H1 (cell line): ENCODE data around the gene ACOT11. TPM values are rescaled to one million over a fixed set of nuclear protein-coding genes. Genes with fewer than 3 reads are reported as not detected.

Experiments used
- CTCF ChIA-PET: fragments of 300-600 bp; sonication (Branson Sonifier 250); formaldehyde crosslinking; loops from one replicate; lab custom pipeline; 2021; ENCODE audit not compliant: partially characterized antibody; lab: Charles Lee
- POLR2A ChIA-PET: fragments of 300-600 bp; sonication (Branson Sonifier 250); formaldehyde crosslinking; loops from one replicate; lab custom pipeline; 2021; ENCODE audit warnings: inconsistent platforms; ENCODE audit not compliant: partially characterized antibody; lab: Charles Lee
- DNase-seq, 2 experiments: peaks; one replicate each; pipeline versions ENCODE4 v3.0.0 to v3.0.0-alpha.2; 2010 to 2022; ENCODE audit warnings: low spot score in 2 of 2, low read depth in 1 of 2, mixed read lengths in 1 of 2
- FAIRE-seq: peaks from 2 replicates; lab custom pipeline; 2011; peaks lifted over from hg19 to GRCh38; lab: Jason Lieb, UNC
- H2AFZ ChIP-seq: 2 replicates; pipeline ENCODE4 v1.8.1; 2012; ENCODE audit warnings: low read length, inconsistent platforms
- H2AK5ac ChIP-seq: 2 replicates; pipeline ENCODE4 v1.6.1; 2013; ENCODE audit warnings: low read depth, low read length
- H2BK120ac ChIP-seq: replicated peaks from 2 replicates; pipeline ENCODE3; 2013; ENCODE audit warnings: low read depth, low read length, inconsistent platforms
- H2BK12ac ChIP-seq: 2 replicates; pipeline ENCODE4 v1.6.1; 2013; ENCODE audit warnings: low read depth, low read length
- H2BK15ac ChIP-seq: 2 replicates; pipeline ENCODE4 v1.6.1; 2013; ENCODE audit warnings: low read length
- H2BK20ac ChIP-seq: 2 replicates; pipeline ENCODE4 v1.6.1; 2013; ENCODE audit warnings: low read length
- H2BK5ac ChIP-seq: 2 replicates; pipeline ENCODE4 v1.6.1; 2013; ENCODE audit warnings: low read depth, low read length
- H3K14ac ChIP-seq: 2 replicates; pipeline ENCODE4 v1.6.1; 2013; ENCODE audit warnings: inconsistent platforms; ENCODE audit not compliant: insufficient read length
- H3K18ac ChIP-seq: 2 replicates; pipeline ENCODE4 v1.6.1; 2013; ENCODE audit warnings: low read length; ENCODE audit errors: extremely low read depth
- H3K23ac ChIP-seq: 2 replicates; pipeline ENCODE4 v1.6.1; 2013; ENCODE audit warnings: inconsistent platforms; ENCODE audit not compliant: insufficient read length
- H3K23me2 ChIP-seq: 2 replicates; pipeline ENCODE4 v1.6.1; 2013; ENCODE audit warnings: low read depth, low read length
- H3K27ac ChIP-seq: 2 replicates; pipeline ENCODE4 v1.6.1; 2011; ENCODE audit warnings: low read depth, low read length, inconsistent platforms
- H3K27me3 ChIP-seq, 4 experiments: replicated peaks in 1 of 4; 1 replicate in 1 of 4; 2 replicates in 3 of 4; pipeline versions ENCODE4 v1.6.1 to v1.8.1; 2011 to 2013; ENCODE audit warnings: low read length in 3 of 4, mild to moderate bottlenecking in 3 of 4, inconsistent platforms in 2 of 4, mixed read lengths in 2 of 4, moderate library complexity in 1 of 4; ENCODE audit not compliant: control insufficient read depth in 3 of 4, insufficient read depth in 3 of 4; ENCODE audit errors: extremely low read depth in 1 of 4
- H3K36me3 ChIP-seq, 4 experiments: 2 replicates each; pipeline versions ENCODE4 v1.6.1 to v1.8.1; 2011 to 2013; ENCODE audit warnings: mild to moderate bottlenecking in 4 of 4, low read length in 3 of 4, moderate library complexity in 2 of 4, control low read depth in 1 of 4, inconsistent platforms in 1 of 4; ENCODE audit not compliant: insufficient read depth in 4 of 4, control insufficient read depth in 2 of 4
- H3K4ac ChIP-seq: replicated peaks from 2 replicates; pipeline ENCODE3; 2013; ENCODE audit warnings: low read length, low read depth, mixed read lengths, inconsistent platforms; ENCODE audit not compliant: insufficient read length
- H3K4me1 ChIP-seq, 4 experiments: replicated peaks in 1 of 4; 1 replicate in 1 of 4; 2 replicates in 3 of 4; pipeline versions ENCODE4 v1.6.1 to v1.8.1; 2011 to 2013; ENCODE audit warnings: low read length in 3 of 4, inconsistent platforms in 2 of 4, mixed read lengths in 1 of 4; ENCODE audit not compliant: insufficient read depth in 4 of 4, control insufficient read depth in 3 of 4
- H3K4me2 ChIP-seq, 2 experiments: 2 replicates each; pipeline versions ENCODE4 v1.6.1 to v1.8.1; 2011 to 2013; ENCODE audit warnings: low read depth in 2 of 2, low read length in 2 of 2, control low read depth in 1 of 2, inconsistent platforms in 1 of 2, mild to moderate bottlenecking in 1 of 2; ENCODE audit not compliant: insufficient read depth in 1 of 2
- H3K4me3 ChIP-seq, 4 experiments: fragments of 200-600, 300-600 bp in 1 of 4; sonication (generic), shearing (Covaris generic), sonication (Bioruptor Twin) in 1 of 4; 2 replicates each; pipeline versions ENCODE4 v1.5.1 to v1.8.1; 2011 to 2016; ENCODE audit warnings: low read length in 4 of 4, low read depth in 3 of 4, control low read depth in 2 of 4, inconsistent platforms in 2 of 4, mild to moderate bottlenecking in 2 of 4, mixed read lengths in 1 of 4, moderate library complexity in 1 of 4; ENCODE audit not compliant: insufficient read depth in 2 of 4; ENCODE audit errors: extremely low read depth in 1 of 4
- H3K56ac ChIP-seq: replicated peaks from 2 replicates; pipeline ENCODE3; 2013; ENCODE audit warnings: low read depth, mild to moderate bottlenecking, mixed read lengths, low read length, inconsistent platforms; ENCODE audit not compliant: insufficient read length
- H3K79me1 ChIP-seq: 2 replicates; pipeline ENCODE4 v1.6.1; 2013; ENCODE audit warnings: low read depth, low read length, control low read depth
- H3K79me2 ChIP-seq, 2 experiments: 2 replicates each; pipeline versions ENCODE4 v1.6.1 to v1.8.1; 2012 to 2013; ENCODE audit warnings: low read length in 2 of 2, mild to moderate bottlenecking in 2 of 2, inconsistent platforms in 1 of 2; ENCODE audit not compliant: insufficient read depth in 2 of 2, control insufficient read depth in 1 of 2
- H3K9ac ChIP-seq, 4 experiments: replicated peaks in 1 of 4; 1 replicate in 1 of 4; 2 replicates in 3 of 4; pipeline versions ENCODE4 v1.6.1 to v1.8.1; 2011 to 2013; ENCODE audit warnings: low read depth in 3 of 4, low read length in 3 of 4, control low read depth in 2 of 4, mild to moderate bottlenecking in 2 of 4, moderate library complexity in 2 of 4, inconsistent platforms in 1 of 4; ENCODE audit errors: extremely low read depth in 1 of 4
- H3K9me3 ChIP-seq, 2 experiments: 2 replicates each; pipeline versions ENCODE4 v1.6.1 to v1.8.1; 2012 to 2013; ENCODE audit warnings: mild to moderate bottlenecking in 2 of 2, moderate library complexity in 2 of 2, control low read depth in 1 of 2, inconsistent platforms in 1 of 2, low read depth in 1 of 2, low read length in 1 of 2, mixed read lengths in 1 of 2; ENCODE audit not compliant: insufficient read depth in 2 of 2
- H4K20me1 ChIP-seq, 2 experiments: replicated peaks in 1 of 2; 2 replicates each; pipeline versions ENCODE3 to v1.8.1; 2011 to 2013; ENCODE audit warnings: inconsistent platforms in 2 of 2, low read length in 2 of 2, mild to moderate bottlenecking in 1 of 2; ENCODE audit not compliant: insufficient read depth in 2 of 2, control insufficient read depth in 1 of 2
- H4K5ac ChIP-seq: 2 replicates; pipeline ENCODE4 v1.6.1; 2013; ENCODE audit warnings: low read length, low read depth, mixed read lengths, inconsistent platforms; ENCODE audit not compliant: insufficient read length
- H4K8ac ChIP-seq: 2 replicates; pipeline ENCODE4 v1.8.0; 2013; ENCODE audit warnings: mild to moderate bottlenecking, moderate library complexity, low read length, inconsistent platforms; ENCODE audit not compliant: insufficient read depth; ENCODE audit errors: extremely low read depth
- H4K91ac ChIP-seq: replicated peaks from 2 replicates; pipeline ENCODE3; 2013; ENCODE audit warnings: low read length, mixed read lengths, inconsistent platforms; ENCODE audit not compliant: insufficient read length
- BACH1 ChIP-seq: IDR thresholded peaks from 2 replicates; pipeline ENCODE4 v1.6.1; 2012; ENCODE audit warnings: low read length, improper control_type of control experiment
- GABPA ChIP-seq: IDR thresholded peaks from 2 replicates; pipeline ENCODE4 v1.6.1; 2011; ENCODE audit warnings: mild to moderate bottlenecking, low read length, moderate library complexity, borderline replicate concordance; ENCODE audit not compliant: insufficient read depth
- SP1 ChIP-seq: IDR thresholded peaks from 2 replicates; pipeline ENCODE4 v1.6.1; 2011; ENCODE audit warnings: low read depth, low read length
- TAF1 ChIP-seq: IDR thresholded peaks from 2 replicates; pipeline ENCODE4 v1.6.1; 2011; ENCODE audit warnings: mild to moderate bottlenecking, low read depth, low read length
- YY1 ChIP-seq: IDR thresholded peaks from 2 replicates; pipeline ENCODE4 v1.6.1; 2011; ENCODE audit warnings: low read depth, mild to moderate bottlenecking, low read length
- WGBS, 2 experiments: shearing (Covaris generic) in 1 of 2; methylation state at CpG; one replicate each; pipeline versions ENCODE4 v1.1.6 to v1.1.7; 2013 to 2015; ENCODE audit warnings: low lambda C conversion rate in 2 of 2, mixed read lengths in 2 of 2, inconsistent platforms in 1 of 2, low coverage in 1 of 2, missing lambda C conversion rate in 1 of 2; ENCODE audit not compliant: insufficient replicate concordance in 2 of 2, insufficient coverage in 1 of 2, insufficient read length in 1 of 2; ENCODE audit errors: extremely low coverage in 1 of 2, missing lambda C conversion rate in 1 of 2; 5-methylcytosine and 5-hydroxymethylcytosine counted together
- polyA plus RNA-seq, 7 experiments: library from polyadenylated mRNA; depleted of rRNA in 3 of 7; stranded (reverse) in 5 of 7; unstranded in 2 of 7; fragments of >200 nt in 5 of 7; fragments of 200-250 nt in 2 of 7; gene quantifications; 1 replicate in 5 of 7; 2 replicates in 1 of 7; 4 replicates in 1 of 7; pipeline versions ENCODE4 v1.2.1 to v1.2.3, GENCODE V29; 2011 to 2013; ENCODE audit warnings: missing spikeins in 2 of 7, mixed read lengths in 2 of 7
- total RNA-seq: library from RNA; stranded (reverse); fragmentation: NEBNext Ultra II Directional; extraction: Animal tissue kit (Norgen Biotek cat#: 25700); gene quantifications from 2 replicates; pipeline ENCODE4 v1.2.1, GENCODE V29; 2021

The ACOT11 gene
- total and polyA plus RNA-seq, 2 of the 8 experiments (the other 6 are each of a cell fraction or from before 2014, with no cell fraction given) = 3.8 to 4.5 TPM

DNA sequence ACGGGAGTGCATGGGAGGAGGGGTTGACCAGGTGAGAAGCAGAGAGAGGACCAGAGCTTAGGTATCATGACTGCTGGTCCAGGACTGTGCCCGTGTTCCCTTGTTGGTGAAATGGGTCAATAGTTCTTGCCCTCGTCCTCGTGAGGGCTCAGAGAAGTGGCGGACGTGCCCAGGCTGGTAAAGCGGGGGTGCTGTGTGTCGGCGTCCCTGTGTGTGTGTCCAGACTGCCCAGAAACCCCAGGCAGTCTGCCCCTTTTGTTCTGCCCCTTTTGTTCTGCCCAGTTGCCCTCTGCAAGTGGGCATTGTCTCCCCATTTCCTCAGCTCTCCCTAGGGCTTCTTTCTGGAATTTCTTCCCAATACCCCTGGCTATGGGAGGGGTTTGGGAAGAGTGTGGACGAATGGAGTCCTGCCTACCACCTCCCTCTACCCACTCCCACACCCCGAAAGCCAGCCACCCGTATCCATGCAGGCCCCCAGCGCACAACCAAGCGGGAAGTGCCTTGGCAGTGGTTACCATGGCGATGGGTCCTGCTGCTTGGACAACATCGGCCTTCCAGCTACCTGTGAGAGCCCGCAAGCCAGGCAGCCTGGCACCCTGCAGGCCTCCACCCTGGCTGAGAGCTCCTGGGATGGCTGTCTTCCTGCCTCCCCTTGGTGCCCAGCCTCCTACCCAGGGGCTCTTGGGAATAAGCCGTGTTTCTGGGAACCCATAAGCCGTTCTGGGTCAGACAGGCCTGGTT, 34.7 kb downstream of the ACOT11 start:
- H4K91ac ChIP-seq = peak overlapping the region; percentile 25

More for the DNA sequence above, 34.7 kb downstream of the ACOT11 start:
- H2AK5ac ChIP-seq = peak overlapping the region; percentile 82
- H3K4me1 ChIP-seq = peaks cover 19 to 21% (median 20%) of the 10 kb centered on the region in 4 experiments
- H2BK12ac ChIP-seq = peak overlapping the region; percentile 82
- H3K36me3 ChIP-seq = no peaks in the 10 kb centered on the region
- H2BK15ac ChIP-seq = peak overlapping the region; percentile 92
- H3K9me3 ChIP-seq = no peaks in the 10 kb centered on the region
- H2AFZ ChIP-seq = no peak overlapping the region
- H2BK120ac ChIP-seq = peak overlapping the region; percentile 66
- DNase-seq = peak in 1 of 2 experiments; percentile 78
- H4K5ac ChIP-seq = no peak overlapping the region
- peak overlapping the region; percentile 89; the same call in 1 of the 2 replicates for H2BK5ac ChIP-seq
- peak overlapping the region; percentile 3 to 48; a peak in 2 of 4 replicates for H3K4me2 ChIP-seq
- H3K4ac ChIP-seq = peak overlapping the region; percentile 48
- POLR2A ChIA-PET = interaction anchor here (0.8 to 1.8 kb wide), 9 partner anchors 10 to 1030 kb away, joined by 3 to 5 read pairs (median 3); partner anchors contain the start of gene ACOT11
- no peak overlapping the region for H3K56ac ChIP-seq
- H3K79me1 ChIP-seq = no peaks in the 10 kb centered on the region
- no peak overlapping the region for H2BK20ac ChIP-seq
- H3K23ac ChIP-seq = no peak overlapping the region
- H3K14ac ChIP-seq = no peak overlapping the region
- no peak for FAIRE-seq
- no peaks in the 10 kb centered on the region for H3K79me2 ChIP-seq
- TF ChIP-seq BACH1 (0 out of 2 replicates have a peak, but pooled peaks have one; percentile 15), TAF1 (0 out of 2 replicates have a peak, but pooled peaks have one; percentile 21), GABPA (no peak), SP1 (no peak), YY1 (0 out of 2 replicates have a peak, but pooled peaks have one; percentile 6)
- TF ChIP-seq, all 59 proteins: peak for 3
- no peaks in the 10 kb centered on the region for H3K27me3 ChIP-seq
- H3K23me2 ChIP-seq = no peaks in the 10 kb centered on the region
- peak overlapping the region in 1 of 4 experiments; percentile 14; a peak in 2 of 7 replicates for H3K9ac ChIP-seq
- CTCF ChIA-PET = interaction anchor here (0.6 to 2.0 kb wide), 6 partner anchors 10 to 1815 kb away, joined by 3 to 6 read pairs (median 3); no protein-coding TSS in a partner anchor
- H4K20me1 ChIP-seq = no peaks in the 10 kb centered on the region
- no peak overlapping the region; the same call in 1 of the 2 replicates for H4K8ac ChIP-seq
- whole genome bisulfite sequencing, 2 experiments = 67% methylated on average over 19 of the region's 19 CpGs; no CpG with 5 or more reads in 1 of the 2 experiments
- H3K4me3 ChIP-seq = no peak overlapping the region
- peak overlapping the region; percentile 83 for H3K18ac ChIP-seq
- H3K27ac ChIP-seq = peak overlapping the region; percentile 73
